Pancreas (tissue), 10 donors: Measurements from ENCODE around the gene MCTP1. TPM values are rescaled to one million over a fixed set of nuclear protein-coding genes. Genes with fewer than 3 reads are reported as not detected.

Experiments
- ATAC-seq, 4 donors: fragments of 200-7000 bp; cut with Tn5 transposase; one replicate each; pipeline versions ENCODE4 v1.8.0 to v1.9.1; 2020; ENCODE audit warnings: mild to moderate bottlenecking in 4 of 4, moderate library complexity in 4 of 4
- DNase-seq, 6 donors: peaks; one replicate each; pipeline ENCODE4 v3.0.0-alpha.2; 2020
- FAIRE-seq: peaks from 2 replicates; lab custom pipeline; 2012; peaks lifted over from hg19 to GRCh38; lab: Jason Lieb, UNC
- H3K27ac ChIP-seq, 4 donors: fragments of 200-600 bp; sonication (generic); 1 replicate in 3 of 4; 2 replicates in 1 of 4; pipeline versions ENCODE4 v1.5.0 to v1.8.0; 2020
- H3K27me3 ChIP-seq, 4 donors: fragments of 200-600 bp; one replicate each; pipeline ENCODE4 v1.8.0; 2021
- H3K36me3 ChIP-seq, 3 donors: fragments of 200-600 bp; sonication (generic) in 1 of 3; one replicate each; pipeline versions ENCODE4 v1.5.0 to v1.8.0; 2020 to 2021
- H3K4me1 ChIP-seq, 3 donors: fragments of 200-600 bp; one replicate each; pipeline ENCODE4 v1.8.0; 2021
- H3K4me3 ChIP-seq, 4 donors: fragments of 200-600 bp; sonication (generic) in 2 of 4; one replicate each; pipeline versions ENCODE4 v1.5.0 to v1.8.0; 2020 to 2021
- H3K9me3 ChIP-seq, 4 donors: fragments of 200-600 bp; one replicate each; pipeline ENCODE4 v1.8.0; 2021
- CTCF ChIP-seq, 4 donors: fragments of 200-600 bp; sonication (generic) in 3 of 4; IDR thresholded peaks; one replicate each; pipeline versions ENCODE4 v1.5.0 to v1.8.0; 2021; ENCODE audit warnings: antibody characterized with exemption in 4 of 4
- WGBS, 2 donors: extraction: QIAGEN DNeasy Blood & Tissue Kit; methylation state at CpG; one replicate each; pipeline ENCODE4 v1.1.7; 2013; 5-methylcytosine and 5-hydroxymethylcytosine counted together
- intact Hi-C, 3 donors: fragments of 100-400 bp; cut with DNase I; formaldehyde crosslinking; loops; one replicate each; pipeline versions ENCODE4 v1.11.1 to v1.14.2; 2022
- polyA plus RNA-seq, 2 donors: library from polyadenylated mRNA; stranded (reverse); fragments of 200-250 nt; gene quantifications; one replicate each; pipeline ENCODE4 v1.2.3, GENCODE V29; 2013
- total RNA-seq, 6 donors: library from RNA; stranded (reverse); fragmentation: NEBNext Ultra II Directional in 4 of 6; extraction: Animal tissue kit (Norgen Biotek cat#: 25700) in 4 of 6; gene quantifications; one replicate each; pipeline versions ENCODE4 v1.2.1 to v1.2.4, GENCODE V29; 2021 to 2023
- donor health status: healthy with polysubstance abuse.
- donor health status: DM: no; HTN: no; CAD: no; lungs with moderate emphysema.
- donor health status: DM: no; HTN: no; CAD: no.
- donor health status: control.
- donor health status: control.
- donor health status: Bipolar disorder and iron deficiency.
- donor health status: DM: yes; HTN: yes; CAD: no.
- donor health status: DM: no; HTN: no; CAD: no.
- donor health status: DM: no; HTN: no; CAD: no.
- donor health status: DM: yes; HTN: yes; CAD: no.

Gene MCTP1
- total and polyA plus RNA-seq, 8 donors, result 0.80 to 8.1 (median 2.2) TPM

- H3K4me1 ChIP-seq, result no peaks in the 10 kb centered on the region
- TF ChIP-seq CTCF (IDR thresholded peaks at IDR 0.05), result no peak
- intact Hi-C loops, result no loop called here
- H3K9me3 ChIP-seq, result no peaks in the 10 kb centered on the region
- H3K4me3 ChIP-seq, result no peak overlapping the region
- H3K27ac ChIP-seq, result no peak overlapping the region
- H3K36me3 ChIP-seq, result no peaks in the 10 kb centered on the region
- FAIRE-seq (no peak), DNase-seq (no peak), ATAC-seq (no peak)
- no peaks in the 10 kb centered on the region for H3K27me3 ChIP-seq
- 48 to 56% methylated on average over 7 of the region's 7 CpGs for WGBS, 2 donors
Observed at GRCh38 chr5:95035891-95036685, 248.8 kb downstream of the MCTP1 start.

GRCh38 chr5:95032801-95033200, 252.1 kb downstream of the MCTP1 start:
- intact Hi-C loops, result no loop called here
- H3K9me3 ChIP-seq, result no peaks in the 10 kb centered on the region
- 80 to 83% methylated on average over 1 of the region's 1 CpG for WGBS, 2 donors
- TF ChIP-seq CTCF (IDR thresholded peaks at IDR 0.05), result no peak
- FAIRE-seq (no peak), DNase-seq (no peak), ATAC-seq (no peak)
- no peak overlapping the region for H3K27ac ChIP-seq
- no peaks in the 10 kb centered on the region for H3K36me3 ChIP-seq
- no peaks in the 10 kb centered on the region for H3K27me3 ChIP-seq
- H3K4me1 ChIP-seq, result no peaks in the 10 kb centered on the region
- H3K4me3 ChIP-seq, result no peak overlapping the region

GRCh38 chr5:95029569-95030366, 255.1 kb downstream of the MCTP1 start:
- H3K9me3 ChIP-seq, result no peaks in the 10 kb centered on the region
- 61 to 65% methylated on average over 9 of the region's 9 CpGs for WGBS, 2 donors
- no peak for TF ChIP-seq CTCF (IDR thresholded peaks at IDR 0.05)
- H3K4me1 ChIP-seq, result no peaks in the 10 kb centered on the region
- no peak overlapping the region for H3K27ac ChIP-seq
- no peak overlapping the region for H3K4me3 ChIP-seq
- FAIRE-seq, result no peak
- no peaks in the 10 kb centered on the region for H3K36me3 ChIP-seq
- intact Hi-C loops, result no loop called here
- H3K27me3 ChIP-seq, result no peaks in the 10 kb centered on the region
- no peak for ATAC-seq
- peak in 1 of 6 donors; percentile 16 for DNase-seq

GRCh38 chr5:95027775-95028174, 257.1 kb downstream of the MCTP1 start:
- no peaks in the 10 kb centered on the region for H3K4me1 ChIP-seq
- 40 to 52% methylated on average over 3 of the region's 3 CpGs for WGBS, 2 donors
- H3K27ac ChIP-seq, result no peak overlapping the region
- no peaks in the 10 kb centered on the region for H3K36me3 ChIP-seq
- no peak overlapping the region for H3K4me3 ChIP-seq
- FAIRE-seq (no peak), DNase-seq (no peak), ATAC-seq (no peak)
- no peaks in the 10 kb centered on the region for H3K27me3 ChIP-seq
- intact Hi-C loops, result no loop called here
- TF ChIP-seq CTCF (IDR thresholded peaks at IDR 0.05), result no peak
- no peaks in the 10 kb centered on the region for H3K9me3 ChIP-seq
